ENCODE data around the gene ACAP2.

The ACAP2 gene

GRCh38 chr3:195460091-195460713 is 17.4 kb upstream of the ACAP2 start:
- Histone ChIP-seq H3K23ac (ENCODE audit: low read length) (no peak overlapping the region), H3K18ac (ENCODE audit: low read length) (no peak overlapping the region), H3K79me2 (ENCODE audit: control insufficient read depth, insufficient read depth, low read length) (no peaks in the 10 kb centered on the region), H2BK15ac (replicated peaks; ENCODE audit: low read depth) (no peak overlapping the region), H3K27ac (ENCODE audit: low read depth, low read length) (no peak overlapping the region), H3K9ac (ENCODE audit: low read length) (no peak overlapping the region), H3K4me1 (ENCODE audit: control insufficient read depth, low read depth, low read length) (peaks cover 4% of the 10 kb centered on the region), H3K36me3 (ENCODE audit: control insufficient read depth, insufficient read depth, low read length) (no peaks in the 10 kb centered on the region), H3K56ac (ENCODE audit: low read length) (no peak overlapping the region), H2BK120ac (ENCODE audit: low read depth, low read length) (no peak overlapping the region), H4K5ac (ENCODE audit: low read length) (no peak overlapping the region), H3K79me1 (ENCODE audit: low read length) (no peaks in the 10 kb centered on the region), H2AK5ac (ENCODE audit: low read length) (no peak overlapping the region), H3K4ac (ENCODE audit: low read depth, low read length) (no peak overlapping the region), H4K8ac (ENCODE audit: low read depth, low read length) (no peak overlapping the region), H3K4me3 (ENCODE audit: low read length) (no peak overlapping the region), H3K27me3 (ENCODE audit: insufficient read depth, low read length, poor library complexity) (no peaks in the 10 kb centered on the region), H3K4me2 (ENCODE audit: low read length) (no peak overlapping the region), H2BK5ac (ENCODE audit: low read length) (no peak overlapping the region)
- no peak for DNase-seq
- no CpG with 5 or more reads among the region's 2 CpGs for WGBS (ENCODE audit: extremely low coverage, insufficient coverage, low lambda C conversion rate)

GRCh38 chr3:195458316-195458717 is 15.5 kb upstream of the ACAP2 start:
- Histone ChIP-seq H4K5ac (ENCODE audit: low read length) (no peak overlapping the region), H3K79me2 (ENCODE audit: control insufficient read depth, insufficient read depth, low read length) (no peaks in the 10 kb centered on the region), H3K27me3 (ENCODE audit: insufficient read depth, low read length, poor library complexity) (no peaks in the 10 kb centered on the region), H3K36me3 (ENCODE audit: control insufficient read depth, insufficient read depth, low read length) (no peaks in the 10 kb centered on the region), H3K79me1 (ENCODE audit: low read length) (no peaks in the 10 kb centered on the region), H3K4me3 (ENCODE audit: low read length) (no peak overlapping the region), H2BK5ac (ENCODE audit: low read length) (no peak overlapping the region), H3K4ac (ENCODE audit: low read depth, low read length) (no peak overlapping the region), H4K8ac (ENCODE audit: low read depth, low read length) (no peak overlapping the region), H3K56ac (ENCODE audit: low read length) (no peak overlapping the region), H3K4me1 (ENCODE audit: control insufficient read depth, low read depth, low read length) (peaks cover 4% of the 10 kb centered on the region), H3K4me2 (ENCODE audit: low read length) (no peak overlapping the region), H3K27ac (ENCODE audit: low read depth, low read length) (no peak overlapping the region), H3K23ac (ENCODE audit: low read length) (no peak overlapping the region), H2BK120ac (ENCODE audit: low read depth, low read length) (no peak overlapping the region), H3K18ac (ENCODE audit: low read length) (no peak overlapping the region), H3K9ac (ENCODE audit: low read length) (no peak overlapping the region), H2AK5ac (ENCODE audit: low read length) (no peak overlapping the region), H2BK15ac (replicated peaks; ENCODE audit: low read depth) (no peak overlapping the region)
- no peak for DNase-seq
- WGBS (ENCODE audit: extremely low coverage, insufficient coverage, low lambda C conversion rate): no CpG with 5 or more reads among the region's 2 CpGs

- no peak overlapping the region for H3K18ac ChIP-seq (ENCODE audit: low read length)
- no peak overlapping the region for H2AK5ac ChIP-seq (ENCODE audit: low read length)
- H2BK15ac ChIP-seq (replicated peaks; ENCODE audit: low read depth): no peak overlapping the region
- H4K5ac ChIP-seq (ENCODE audit: low read length): no peak overlapping the region
- no peak overlapping the region for H3K4me2 ChIP-seq (ENCODE audit: low read length)
- no peak overlapping the region for H4K8ac ChIP-seq (ENCODE audit: low read depth, low read length)
- H2BK120ac ChIP-seq (ENCODE audit: low read depth, low read length): no peak overlapping the region
- no peaks in the 10 kb centered on the region for H3K79me1 ChIP-seq (ENCODE audit: low read length)
- no peak overlapping the region for H3K56ac ChIP-seq (ENCODE audit: low read length)
- no peak for DNase-seq
- H3K27me3 ChIP-seq (ENCODE audit: insufficient read depth, low read length, poor library complexity): no peaks in the 10 kb centered on the region
- no peak overlapping the region for H3K4me3 ChIP-seq (ENCODE audit: low read length)
- no peak overlapping the region for H3K27ac ChIP-seq (ENCODE audit: low read depth, low read length)
- H3K23ac ChIP-seq (ENCODE audit: low read length): no peak overlapping the region
- WGBS (ENCODE audit: extremely low coverage, insufficient coverage, low lambda C conversion rate): no CpG with 5 or more reads among the region's 7 CpGs
- no peaks in the 10 kb centered on the region for H3K4me1 ChIP-seq (ENCODE audit: control insufficient read depth, low read depth, low read length)
- no peak overlapping the region for H3K9ac ChIP-seq (ENCODE audit: low read length)
- H3K4ac ChIP-seq (ENCODE audit: low read depth, low read length): no peak overlapping the region
- H3K79me2 ChIP-seq (ENCODE audit: control insufficient read depth, insufficient read depth, low read length): no peaks in the 10 kb centered on the region
- H3K36me3 ChIP-seq (ENCODE audit: control insufficient read depth, insufficient read depth, low read length): no peaks in the 10 kb centered on the region
- no peak overlapping the region for H2BK5ac ChIP-seq (ENCODE audit: low read length)
Observed at GRCh38 chr3:195455789-195456188, 13.0 kb upstream of the ACAP2 start.

- no peak overlapping the region for H2BK120ac ChIP-seq (ENCODE audit: low read depth, low read length)
- H3K23ac ChIP-seq (ENCODE audit: low read length): no peak overlapping the region
- H3K4me1 ChIP-seq (ENCODE audit: control insufficient read depth, low read depth, low read length): no peaks in the 10 kb centered on the region
- no peak overlapping the region for H2BK15ac ChIP-seq (replicated peaks; ENCODE audit: low read depth)
- H3K79me1 ChIP-seq (ENCODE audit: low read length): no peaks in the 10 kb centered on the region
- H3K27ac ChIP-seq (ENCODE audit: low read depth, low read length): no peak overlapping the region
- no peaks in the 10 kb centered on the region for H3K36me3 ChIP-seq (ENCODE audit: control insufficient read depth, insufficient read depth, low read length)
- no peak overlapping the region for H3K9ac ChIP-seq (ENCODE audit: low read length)
- H3K4me3 ChIP-seq (ENCODE audit: low read length): no peak overlapping the region
- H3K18ac ChIP-seq (ENCODE audit: low read length): no peak overlapping the region
- no peak overlapping the region for H4K5ac ChIP-seq (ENCODE audit: low read length)
- no peak overlapping the region for H3K4ac ChIP-seq (ENCODE audit: low read depth, low read length)
- no peak for DNase-seq
- no peak overlapping the region for H4K8ac ChIP-seq (ENCODE audit: low read depth, low read length)
- no peak overlapping the region for H2AK5ac ChIP-seq (ENCODE audit: low read length)
- no peaks in the 10 kb centered on the region for H3K27me3 ChIP-seq (ENCODE audit: insufficient read depth, low read length, poor library complexity)
- H3K56ac ChIP-seq (ENCODE audit: low read length): no peak overlapping the region
- H2BK5ac ChIP-seq (ENCODE audit: low read length): no peak overlapping the region
- no CpG with 5 or more reads among the region's 3 CpGs for WGBS (ENCODE audit: extremely low coverage, insufficient coverage, low lambda C conversion rate)
- H3K4me2 ChIP-seq (ENCODE audit: low read length): no peak overlapping the region
- H3K79me2 ChIP-seq (ENCODE audit: control insufficient read depth, insufficient read depth, low read length): no peaks in the 10 kb centered on the region
Observed at GRCh38 chr3:195453236-195453635, 10.4 kb upstream of the ACAP2 start.

GRCh38 chr3:195451373-195452015 is 8.7 kb upstream of the ACAP2 start:
- Histone ChIP-seq H3K23ac (ENCODE audit: low read length) (no peak overlapping the region), H2BK15ac (replicated peaks; ENCODE audit: low read depth) (no peak overlapping the region), H2BK5ac (ENCODE audit: low read length) (no peak overlapping the region), H3K4ac (ENCODE audit: low read depth, low read length) (no peak overlapping the region), H3K79me1 (ENCODE audit: low read length) (no peaks in the 10 kb centered on the region), H3K27me3 (ENCODE audit: insufficient read depth, low read length, poor library complexity) (no peaks in the 10 kb centered on the region), H4K8ac (ENCODE audit: low read depth, low read length) (no peak overlapping the region), H3K4me2 (ENCODE audit: low read length) (no peak overlapping the region), H4K5ac (ENCODE audit: low read length) (no peak overlapping the region), H3K4me1 (ENCODE audit: control insufficient read depth, low read depth, low read length) (no peaks in the 10 kb centered on the region), H3K9ac (ENCODE audit: low read length) (no peak overlapping the region), H3K79me2 (ENCODE audit: control insufficient read depth, insufficient read depth, low read length) (no peaks in the 10 kb centered on the region), H2BK120ac (ENCODE audit: low read depth, low read length) (no peak overlapping the region), H3K56ac (ENCODE audit: low read length) (no peak overlapping the region), H3K18ac (ENCODE audit: low read length) (no peak overlapping the region), H3K36me3 (ENCODE audit: control insufficient read depth, insufficient read depth, low read length) (no peaks in the 10 kb centered on the region), H3K27ac (ENCODE audit: low read depth, low read length) (no peak overlapping the region), H2AK5ac (ENCODE audit: low read length) (no peak overlapping the region), H3K4me3 (ENCODE audit: low read length) (no peak overlapping the region)
- WGBS (ENCODE audit: extremely low coverage, insufficient coverage, low lambda C conversion rate): no CpG with 5 or more reads among the region's 6 CpGs
- DNase-seq: no peak
